NB4 (cell line): ENCODE data around the gene LRRC49.

Experiments used
- DNase-seq: peaks from one replicate; pipeline ENCODE4 v3.0.0; 2010; ENCODE audit warnings: low read depth
- H3K4me3 ChIP-seq: one replicate; pipeline ENCODE4 v1.5.1; 2011; ENCODE audit warnings: mild to moderate bottlenecking, low read depth, low read length, moderate library complexity
- CTCF ChIP-seq: IDR thresholded peaks from one replicate; pipeline ENCODE4 v1.5.1; 2012; ENCODE audit warnings: low read depth, low read length
- MYC ChIP-seq: IDR thresholded peaks from 2 replicates; pipeline ENCODE4 v1.6.1; 2011; ENCODE audit warnings: low read depth, low read length
- POLR2A ChIP-seq: IDR thresholded peaks from 2 replicates; pipeline ENCODE4 v1.6.1; 2011; ENCODE audit warnings: mild to moderate bottlenecking; ENCODE audit not compliant: insufficient read length; ENCODE audit errors: extremely low read depth
- TF ChIP-seq, protein P1 (sequence below): IDR thresholded peaks from 2 replicates; pipeline ENCODE4 v1.6.1; 2011; ENCODE audit warnings: low read depth, low read length

LRRC49 gene

DNA sequence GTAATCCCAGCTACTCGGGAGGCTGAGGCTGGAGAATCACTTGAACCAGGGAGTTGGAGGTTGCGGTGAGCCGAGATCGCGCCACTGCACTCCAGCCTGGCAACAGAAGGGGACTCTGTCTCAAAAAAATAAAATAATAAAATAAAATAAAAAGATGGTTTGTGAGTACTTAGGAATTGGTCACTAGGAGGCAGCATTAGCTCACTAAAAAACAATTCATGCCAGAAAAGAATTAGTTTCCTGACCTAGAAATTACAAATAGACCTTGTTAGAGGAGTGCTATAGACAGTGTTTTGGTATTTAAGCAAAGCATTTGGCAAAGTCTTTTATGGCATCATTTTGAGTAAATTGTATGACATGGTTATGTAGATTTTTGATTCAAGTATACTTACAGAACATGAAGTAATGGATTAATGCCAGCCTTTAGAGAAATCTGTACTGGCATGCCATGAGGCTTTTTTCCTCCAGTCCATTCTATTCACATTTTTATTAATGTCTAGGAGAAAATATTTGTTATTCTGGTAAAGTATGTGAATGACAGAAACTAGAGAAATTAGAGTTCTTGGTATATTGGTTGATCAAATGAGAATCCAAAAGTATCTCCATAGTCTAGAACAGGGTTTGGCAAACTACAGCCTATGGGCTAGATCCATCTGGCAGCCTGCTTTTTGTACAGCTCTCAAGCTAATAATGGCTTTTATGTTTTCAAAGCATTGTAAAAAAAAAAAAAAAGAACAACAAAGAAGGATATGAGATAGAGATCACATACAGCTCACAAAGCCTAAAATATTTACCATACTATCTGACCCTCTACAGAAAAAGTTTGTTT, 81.6 kb downstream of the LRRC49 start:
- no peak overlapping the region for H3K4me3 ChIP-seq
- peak; percentile 47 for DNase-seq
- TF ChIP-seq, protein P1, sequence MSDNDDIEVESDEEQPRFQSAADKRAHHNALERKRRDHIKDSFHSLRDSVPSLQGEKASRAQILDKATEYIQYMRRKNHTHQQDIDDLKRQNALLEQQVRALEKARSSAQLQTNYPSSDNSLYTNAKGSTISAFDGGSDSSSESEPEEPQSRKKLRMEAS = no peak
- TF ChIP-seq MYC (no peak), POLR2A (no peak), CTCF (peak; percentile 6)

DNA sequence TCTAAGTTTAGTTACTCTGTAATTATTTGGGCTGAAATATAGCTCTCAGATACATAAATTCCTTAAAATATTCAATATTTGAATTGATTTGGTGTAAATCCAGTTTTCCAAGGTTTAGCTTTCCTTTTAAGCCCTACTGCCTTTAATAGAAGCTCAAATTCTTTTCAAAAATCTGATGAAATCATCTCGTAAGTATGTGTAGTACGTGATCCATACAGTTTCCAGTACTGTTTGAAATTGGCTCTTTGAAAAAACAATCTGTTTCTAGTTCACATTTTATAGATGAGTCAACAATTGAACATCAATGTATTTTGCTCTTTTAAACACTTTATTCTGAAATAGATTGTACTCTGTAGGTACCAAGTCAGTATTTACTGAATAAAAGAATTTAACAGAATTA, 84.2 kb downstream of the LRRC49 start:
- DNase-seq = no peak
- TF ChIP-seq CTCF (no peak), MYC (no peak), POLR2A (no peak)
- TF ChIP-seq, protein P1 = no peak
- H3K4me3 ChIP-seq = no peak overlapping the region

DNA sequence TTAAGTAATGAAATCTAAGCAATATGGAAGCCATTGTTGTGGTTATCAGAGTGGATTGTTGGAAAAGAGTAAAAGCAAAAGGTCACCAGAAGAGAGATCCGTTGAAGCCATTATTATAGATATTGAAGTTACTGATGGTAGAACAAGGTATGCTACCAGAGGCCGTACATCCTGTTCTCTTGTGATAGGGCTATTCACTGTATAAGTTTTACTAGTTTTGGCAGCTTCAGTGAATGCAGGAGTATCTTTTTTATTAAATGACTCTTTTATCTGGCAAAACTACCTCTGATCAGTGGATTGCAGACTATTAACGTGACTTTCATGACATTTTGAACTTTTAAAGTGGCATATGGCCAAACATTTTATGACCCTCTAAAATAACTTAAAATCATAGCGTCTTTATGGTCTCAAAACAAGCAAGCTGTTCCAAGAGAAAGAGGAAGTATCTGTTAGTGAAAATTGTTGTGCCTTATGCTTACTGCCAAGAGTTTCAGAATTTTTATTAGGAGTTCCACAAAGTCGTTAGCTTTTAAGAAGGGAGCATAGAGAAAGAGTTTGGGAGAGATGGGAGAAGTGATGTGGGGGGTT, 102.9 kb downstream of the LRRC49 start:
- DNase-seq = no peak
- TF ChIP-seq, protein P1 = no peak
- TF ChIP-seq CTCF (no peak), POLR2A (no peak), MYC (no peak)
- H3K4me3 ChIP-seq = no peak overlapping the region

DNA sequence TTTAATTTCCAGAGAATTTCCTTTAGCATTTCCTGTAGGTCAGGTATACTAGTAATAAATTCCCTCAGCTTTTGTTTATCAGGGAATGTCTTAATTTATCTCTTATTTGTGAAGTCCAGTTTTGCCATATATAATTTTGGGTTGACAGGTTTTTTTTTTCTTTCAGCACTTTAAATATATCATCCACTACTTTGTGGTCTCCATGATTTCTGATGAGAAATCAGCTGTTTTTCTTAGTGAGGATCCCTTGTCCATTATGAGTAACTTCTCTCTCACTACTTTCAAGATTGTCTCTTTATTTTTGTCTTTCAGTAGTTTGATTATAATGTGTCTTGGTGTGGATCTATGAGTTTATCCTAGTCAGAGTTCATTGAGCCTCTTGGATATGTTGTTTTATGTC, 105.7 kb downstream of the LRRC49 start:
- DNase-seq = no peak

DNA sequence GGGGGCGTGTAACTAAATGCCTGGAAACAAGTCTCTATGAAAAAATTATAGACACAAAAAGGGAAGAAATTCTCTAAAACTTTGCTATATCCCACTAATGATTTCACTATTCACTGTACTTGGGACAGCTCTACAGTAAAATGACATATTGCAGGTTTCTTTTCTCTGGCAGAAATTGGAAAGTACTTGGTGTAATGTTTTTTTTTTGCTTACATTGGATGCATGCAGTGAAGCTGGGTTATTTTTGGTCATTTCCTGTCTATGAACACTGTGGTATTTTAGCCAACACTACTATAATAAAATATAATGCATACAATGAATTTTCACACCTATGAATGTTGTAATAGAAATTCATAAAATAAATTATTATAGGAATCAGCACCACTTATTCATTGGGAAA, 109.7 kb downstream of the LRRC49 start:
- no peak for DNase-seq
- H3K4me3 ChIP-seq = no peak overlapping the region
- TF ChIP-seq POLR2A = no peak
- TF ChIP-seq, protein P1 = no peak
- TF ChIP-seq MYC = no peak
- TF ChIP-seq CTCF = no peak

More for the DNA sequence above, 105.7 kb downstream of the LRRC49 start:
- no peak overlapping the region for H3K4me3 ChIP-seq
- TF ChIP-seq, protein P1 = no peak
- no peak for TF ChIP-seq CTCF
- no peak for TF ChIP-seq POLR2A
- TF ChIP-seq MYC = no peak
